HuH-7.5 (cell line): ENCODE results near the gene TAS1R1.
A peak's percentile ranks its signal among the peaks of the same experiment; 100 is the strongest.
"Not testable (repeated sequence)": the region's sequence is repeated elsewhere in the genome, so short reads cannot be mapped to it uniquely, and the experiment has no call there.

Source experiments
- DNase-seq: peaks from one replicate; pipeline ENCODE4 v3.0.0; 2011; ENCODE audit warnings: low spot score

The TAS1R1 gene

DNA sequence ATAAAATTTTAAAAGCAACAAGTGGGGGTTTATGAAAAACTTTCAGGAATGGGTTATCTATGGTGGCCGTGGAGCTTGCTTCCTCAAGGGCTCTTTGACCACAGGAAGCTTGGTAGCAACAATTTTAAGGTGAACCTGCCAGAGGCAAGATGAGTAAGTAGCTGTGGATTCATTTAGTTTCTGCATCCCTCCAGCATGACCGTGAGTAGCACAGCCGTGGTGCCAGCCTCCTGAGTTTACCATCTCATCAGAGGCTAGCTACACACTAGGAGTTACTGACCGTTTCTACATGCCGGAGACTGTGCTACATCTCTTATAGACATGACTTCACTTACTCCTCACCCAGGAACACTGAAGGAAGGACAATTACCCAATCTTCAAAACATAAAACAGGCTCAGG is 33.6 kb upstream of the TAS1R1 start:
- DNase-seq = no peak

GRCh38 chr1:6523566-6523965 is 31.5 kb upstream of the TAS1R1 start:
- peak; percentile 86 for DNase-seq

GRCh38 chr1:6526316-6526715 is 28.8 kb upstream of the TAS1R1 start:
- no peak for DNase-seq

- no peak for DNase-seq
Measured at GRCh38 chr1:6528492-6528891, 26.6 kb upstream of the TAS1R1 start.

GRCh38 chr1:6530504-6531160 is 24.5 kb upstream of the TAS1R1 start:
- DNase-seq = no peak

DNA sequence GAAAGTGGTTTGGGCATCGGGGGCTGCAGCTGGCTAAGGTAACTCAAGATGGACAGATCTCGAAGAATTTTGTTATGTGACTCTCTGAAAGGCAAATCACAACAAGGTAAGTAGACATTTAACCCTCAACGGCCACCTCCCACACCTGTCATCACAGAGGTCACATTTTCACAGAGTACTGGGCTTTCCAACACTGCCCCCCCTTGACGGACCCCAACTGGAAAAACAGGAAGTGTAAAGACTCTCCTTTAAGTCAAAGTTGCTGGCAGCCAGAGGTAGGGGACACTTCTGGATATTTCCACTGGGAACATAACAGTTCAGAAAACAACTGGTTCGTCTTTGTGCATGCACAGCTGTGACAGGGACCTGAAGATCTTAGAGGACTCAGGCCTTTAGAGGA is 23.1 kb upstream of the TAS1R1 start:
- no peak for DNase-seq

- DNase-seq = no peak
Measured at GRCh38 chr1:6534248-6534822, 20.8 kb upstream of the TAS1R1 start.

DNA sequence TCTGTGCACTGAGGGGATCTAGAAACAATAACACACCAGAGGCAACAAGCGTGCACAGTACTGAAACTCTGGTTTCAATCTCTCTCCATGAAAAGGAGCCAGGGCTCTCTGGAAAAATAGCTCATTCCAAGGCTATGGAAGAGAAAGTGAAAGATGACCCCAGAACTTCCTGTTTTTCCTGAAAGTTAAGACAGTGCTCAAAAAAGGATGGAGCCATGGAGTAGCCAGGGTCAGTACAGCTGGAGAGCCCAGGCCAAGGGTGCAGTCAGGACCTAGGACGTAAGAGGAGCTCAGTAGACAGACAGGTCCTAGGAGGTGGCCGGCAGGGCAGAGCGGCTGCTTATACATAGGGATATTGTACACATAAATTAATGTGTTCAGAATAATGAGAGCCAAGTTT is 19.9 kb upstream of the TAS1R1 start:
- no peak for DNase-seq

GRCh38 chr1:6536291-6536690 is 18.8 kb upstream of the TAS1R1 start:
- DNase-seq = no peak

GRCh38 chr1:6538956-6539355 is 16.2 kb upstream of the TAS1R1 start:
- no peak for DNase-seq

- DNase-seq = no peak
Measured at GRCh38 chr1:6544831-6545230, 10.3 kb upstream of the TAS1R1 start.

DNA sequence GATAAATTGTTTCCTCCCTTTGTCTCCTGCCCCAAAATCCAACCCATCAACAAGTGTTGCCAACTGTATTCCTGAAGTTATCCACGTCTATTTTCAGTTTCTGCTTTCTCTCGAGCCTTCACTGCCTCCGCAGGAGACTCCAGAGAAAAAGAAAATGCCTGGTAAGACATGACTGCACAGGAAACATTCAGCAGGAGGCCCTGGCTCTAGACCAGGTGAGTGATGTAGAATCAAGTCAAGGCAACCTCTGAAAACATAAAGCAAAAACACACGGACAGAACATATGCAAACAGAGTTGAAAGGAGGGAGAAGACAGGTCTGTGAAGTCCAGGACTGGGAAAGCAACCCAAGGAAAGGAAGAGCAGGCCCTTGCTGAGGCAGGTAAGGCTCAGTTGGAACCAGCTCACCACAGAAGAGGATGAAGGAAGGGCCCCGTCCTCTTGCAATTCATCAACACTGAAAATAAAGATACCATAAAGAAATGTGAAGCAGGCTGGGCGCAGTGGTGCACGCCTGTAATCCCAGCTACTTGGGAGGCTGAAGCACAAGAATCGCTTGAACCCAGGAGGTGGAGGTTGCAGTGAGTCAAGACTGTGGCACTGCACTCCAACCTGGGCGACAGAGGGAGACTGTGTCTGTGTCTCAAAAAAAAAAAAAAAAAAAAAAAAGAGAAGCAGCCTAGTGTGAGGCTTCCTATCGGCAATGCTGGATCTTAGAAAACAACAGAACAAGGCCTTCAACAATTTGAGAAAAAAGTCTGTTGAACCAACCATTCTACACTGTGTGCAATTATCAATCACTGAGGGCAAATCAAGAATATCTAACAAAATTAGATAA is 9.6 kb upstream of the TAS1R1 start:
- no peak for DNase-seq

DNA sequence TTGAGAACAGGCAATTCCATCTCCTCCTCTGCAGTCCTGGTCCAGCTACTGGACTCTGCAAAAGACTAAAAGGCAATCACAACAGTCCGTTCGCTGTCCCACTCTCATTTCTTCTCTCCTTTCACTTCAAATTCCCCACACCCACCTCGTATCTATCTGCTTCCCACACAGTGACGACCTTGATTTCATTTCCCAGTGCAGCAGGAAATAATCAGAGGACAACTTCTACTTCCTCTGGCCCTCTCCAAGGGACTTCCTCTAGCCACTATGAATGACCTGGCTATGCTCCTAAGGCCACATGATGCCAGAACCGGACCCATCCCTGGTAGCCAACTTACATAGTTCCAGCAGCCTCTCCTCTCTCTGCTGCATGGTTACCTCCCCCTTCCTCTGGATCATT is 8.8 kb upstream of the TAS1R1 start:
- no peak for DNase-seq

DNA sequence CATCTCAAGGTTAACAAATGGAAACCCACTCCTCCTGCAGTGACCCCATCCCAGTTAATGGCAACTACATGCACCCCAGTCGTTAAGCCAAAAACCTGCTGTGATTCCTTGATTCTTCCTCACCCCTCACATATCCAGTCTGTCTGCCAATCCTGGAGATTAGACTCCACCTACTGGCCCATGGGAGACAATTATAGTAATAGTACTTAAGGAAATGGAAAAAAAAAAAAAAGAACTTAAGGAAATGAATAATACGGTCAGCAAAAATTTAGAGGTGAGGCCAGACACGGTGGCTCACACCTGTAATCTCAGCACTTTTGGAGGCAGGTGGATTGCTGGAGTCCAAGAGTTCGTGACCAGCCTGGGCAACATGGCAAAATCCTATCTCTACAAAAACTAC is 7.8 kb upstream of the TAS1R1 start:
- DNase-seq = no peak

DNA sequence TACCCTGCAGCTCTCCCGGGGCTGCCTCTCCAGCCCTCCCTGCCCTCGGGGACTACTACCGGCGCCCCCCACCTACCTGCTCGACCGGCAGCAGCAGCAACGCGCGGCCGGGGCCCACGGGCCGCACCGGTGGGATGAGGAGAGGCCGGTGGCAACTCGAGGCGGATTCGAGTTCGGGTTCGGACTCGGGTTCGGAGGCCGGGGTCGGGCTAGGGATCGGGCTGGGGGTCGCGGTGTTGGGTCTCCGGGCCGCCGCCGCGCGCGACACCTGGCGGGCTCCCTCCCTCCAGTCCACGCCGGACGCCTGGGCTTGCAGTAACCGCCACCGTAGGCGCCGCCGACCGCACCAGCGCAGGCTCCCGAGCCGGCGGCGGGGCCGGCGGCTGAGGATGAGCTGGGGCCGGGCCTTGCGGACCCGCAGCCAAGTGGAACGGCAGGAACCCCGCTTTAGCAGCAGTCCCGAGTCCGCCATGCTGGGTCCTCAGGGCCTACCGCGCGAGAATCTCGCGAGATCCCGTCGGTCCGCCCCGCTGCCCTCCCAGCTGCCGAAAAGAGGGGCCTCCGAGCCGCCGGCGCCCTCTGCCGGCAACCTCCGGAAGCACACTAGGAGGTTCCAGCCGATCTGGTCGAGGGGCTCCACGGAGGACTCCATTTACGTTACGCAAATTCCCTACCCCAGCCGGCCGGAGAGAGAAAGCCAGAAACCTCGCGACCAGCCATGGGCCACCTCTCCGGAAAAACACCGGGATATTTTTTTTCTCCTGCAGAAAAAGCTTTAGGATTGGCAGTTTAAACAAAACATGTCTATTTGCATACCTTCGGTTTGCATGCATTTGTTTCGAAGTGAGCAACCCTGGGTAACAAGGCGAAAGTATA is 838 bp upstream of the TAS1R1 start, which contains the start of gene NOL9:
NOL9 (minus strand) TSS at position 483 of the 876 bp plus-strand sequence; CDS start at position 472, 11 bp downstream.
- peak; percentile 92 for DNase-seq

DNA sequence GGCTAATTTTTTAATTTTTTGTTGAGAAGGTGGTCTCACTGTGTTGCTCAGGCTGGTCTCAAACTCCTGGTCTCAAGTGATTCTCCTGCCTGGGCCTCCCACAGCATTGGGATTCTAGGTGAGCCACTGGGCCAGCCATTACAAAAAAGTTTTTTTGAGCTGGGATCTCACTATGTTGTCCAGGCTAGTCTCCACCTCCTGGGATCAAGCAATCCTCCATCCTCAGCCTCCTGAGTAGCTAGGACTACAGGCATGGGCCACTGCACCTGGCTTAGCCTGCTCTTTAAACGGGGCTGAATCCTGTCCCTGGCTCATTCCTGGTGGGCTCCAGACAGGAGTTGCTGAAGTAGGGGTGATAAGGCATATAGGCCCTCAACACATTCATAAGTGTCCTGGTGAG is 2.5 kb downstream of the TAS1R1 start:
- no peak for DNase-seq

DNA sequence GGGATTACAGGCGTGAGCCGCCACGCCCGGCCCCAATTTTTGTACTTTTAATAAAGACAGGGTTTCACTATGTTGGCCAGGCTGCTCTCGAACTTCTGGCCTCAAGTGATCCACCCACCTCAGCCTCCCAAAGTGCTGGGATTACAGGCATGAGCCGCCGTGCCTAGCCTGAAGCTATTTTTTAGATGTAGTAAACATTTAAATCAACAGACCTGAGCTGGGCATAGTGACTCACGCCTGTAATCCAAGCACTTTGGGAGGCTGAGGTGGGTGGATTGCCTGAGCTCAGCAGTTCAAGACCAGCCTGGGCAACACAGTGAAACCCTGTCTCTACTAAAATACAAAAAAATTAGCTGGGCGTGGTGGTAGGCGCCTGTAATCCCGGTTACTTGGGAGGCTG is 4.1 kb downstream of the TAS1R1 start:
- not testable (repeated sequence) for DNase-seq

GRCh38 chr1:6560267-6560666 is 5.2 kb downstream of the TAS1R1 start:
- no peak for DNase-seq

DNA sequence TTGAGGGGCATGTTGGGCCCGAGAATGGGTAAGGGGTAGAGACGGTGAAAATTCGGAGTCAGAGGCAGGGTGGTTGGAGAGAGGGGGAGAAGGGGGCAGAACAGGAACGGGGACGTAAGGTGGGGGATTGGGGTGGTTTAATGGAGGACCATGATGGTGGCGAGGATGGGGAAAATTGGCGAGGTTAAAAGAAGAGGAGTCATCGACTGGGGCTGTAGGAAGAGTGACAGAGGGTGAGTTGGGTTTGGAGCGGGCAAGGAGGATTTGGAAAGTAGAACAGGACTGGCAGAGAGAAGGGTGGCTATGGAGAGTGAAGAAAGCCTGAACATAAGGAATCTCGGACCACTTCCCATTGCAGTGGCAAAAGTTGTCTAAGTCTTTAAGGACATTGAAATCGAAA is 13.9 kb downstream of the TAS1R1 start:
- DNase-seq = no peak

GRCh38 chr1:6570100-6570499 is 15.0 kb downstream of the TAS1R1 start:
- no peak for DNase-seq

DNA sequence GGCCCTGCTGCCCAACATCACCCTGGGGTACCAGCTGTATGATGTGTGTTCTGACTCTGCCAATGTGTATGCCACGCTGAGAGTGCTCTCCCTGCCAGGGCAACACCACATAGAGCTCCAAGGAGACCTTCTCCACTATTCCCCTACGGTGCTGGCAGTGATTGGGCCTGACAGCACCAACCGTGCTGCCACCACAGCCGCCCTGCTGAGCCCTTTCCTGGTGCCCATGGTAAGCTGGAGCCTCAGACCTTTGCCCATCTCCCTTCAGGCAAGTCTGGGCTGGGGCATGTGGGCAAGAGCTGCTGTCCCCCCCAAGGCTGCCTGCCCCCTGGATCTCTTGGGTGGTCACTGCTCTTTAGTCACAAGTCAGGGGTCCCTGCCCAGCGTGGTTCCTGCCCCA is 15.9 kb downstream of the TAS1R1 start:
- DNase-seq = no peak

- no peak for DNase-seq
Measured at GRCh38 chr1:6572653-6573383, 17.7 kb downstream of the TAS1R1 start.
